Loucy (cell line): ENCODE data around the gene PCDH10.

ENCODE experiments used
- H2AFZ ChIP-seq: fragments of 200-600 bp; sonication (generic); 2 replicates; pipeline ENCODE4 v1.6.0; 2016; ENCODE audit warnings: antibody characterized with exemption, mild to moderate bottlenecking, low read length, moderate library complexity
- H3F3A ChIP-seq: fragments of 200-600 bp; 2 replicates; pipeline ENCODE4 v1.6.0; 2016; ENCODE audit warnings: antibody characterized with exemption, low read depth, mild to moderate bottlenecking
- H3K27me3 ChIP-seq: fragments of 200-600 bp; sonication (generic); 2 replicates; pipeline ENCODE4 v1.6.1; 2014; ENCODE audit warnings: low read length, mild to moderate bottlenecking; ENCODE audit not compliant: insufficient read depth, poor library complexity, severe bottlenecking
- H3K36me3 ChIP-seq: fragments of 200-600 bp; sonication (generic); 2 replicates; pipeline ENCODE4 v1.6.1; 2016; ENCODE audit warnings: low read length; ENCODE audit not compliant: insufficient read depth
- H3K4me1 ChIP-seq: fragments of 200-600 bp; sonication (generic); 2 replicates; pipeline ENCODE4 v1.5.1; 2014; ENCODE audit warnings: low read length, mild to moderate bottlenecking; ENCODE audit not compliant: insufficient read depth, poor library complexity, severe bottlenecking
- H3K4me2 ChIP-seq: fragments of 200-600 bp; sonication (generic); 2 replicates; pipeline ENCODE4 v1.6.0; 2014; ENCODE audit warnings: antibody characterized with exemption, low read length, low read depth, mild to moderate bottlenecking; ENCODE audit not compliant: poor library complexity, severe bottlenecking
- H3K4me3 ChIP-seq: fragments of 200-600 bp; sonication (generic); 2 replicates; pipeline ENCODE4 v1.5.1; 2014; ENCODE audit warnings: low read length, mild to moderate bottlenecking, mixed read lengths; ENCODE audit not compliant: poor library complexity, severe bottlenecking
- H3K79me2 ChIP-seq: fragments of 200-600 bp; sonication (generic); 2 replicates; pipeline ENCODE4 v1.6.1; 2014; ENCODE audit warnings: low read length; ENCODE audit not compliant: insufficient read depth
- H3K9ac ChIP-seq: fragments of 200-600 bp; sonication (generic); 2 replicates; pipeline ENCODE4 v1.6.0; 2014; ENCODE audit warnings: mild to moderate bottlenecking, low read depth, low read length, moderate library complexity; ENCODE audit not compliant: poor library complexity, severe bottlenecking
- H3K9me2 ChIP-seq: fragments of 200-600 bp; sonication (generic); replicated peaks from 2 replicates; pipeline ENCODE4 v1.6.1; 2016; ENCODE audit warnings: low read depth, low read length, mixed read lengths
- H3K9me3 ChIP-seq: fragments of 200-600 bp; sonication (generic); 2 replicates; pipeline ENCODE4 v1.6.1; 2014; ENCODE audit warnings: mild to moderate bottlenecking, antibody characterized with exemption, low read length, low read depth; ENCODE audit not compliant: insufficient read depth
- H4K20me1 ChIP-seq: fragments of 200-600 bp; sonication (generic); 2 replicates; pipeline ENCODE4 v1.6.0; 2014; ENCODE audit warnings: antibody characterized with exemption, low read length, mild to moderate bottlenecking; ENCODE audit not compliant: insufficient read depth, poor library complexity, severe bottlenecking
- CTCF ChIP-seq: fragments of 200-600 bp; sonication (generic); conservative IDR thresholded peaks from 2 replicates; pipeline ENCODE4 v1.5.1; 2014; ENCODE audit warnings: mild to moderate bottlenecking, antibody characterized with exemption, low read length
- EZH2phosphoT487 ChIP-seq: fragments of 200-600 bp; IDR thresholded peaks from 2 replicates; pipeline ENCODE4 v1.6.1; 2018; ENCODE audit warnings: antibody characterized with exemption, mild to moderate bottlenecking, moderate library complexity, borderline replicate concordance

Gene PCDH10

GRCh38 chr4:133152330-133152821, 3.3 kb downstream of the PCDH10 start:
- no peaks in the 10 kb centered on the region for H3K27me3 ChIP-seq
- H3K9me2 ChIP-seq = no peaks in the 10 kb centered on the region
- H3K9ac ChIP-seq = no peak overlapping the region
- TF ChIP-seq CTCF (no peak), EZH2phosphoT487 (no peak)
- H3K36me3 ChIP-seq = no peaks in the 10 kb centered on the region
- H3K4me2 ChIP-seq = no peak overlapping the region
- no peaks in the 10 kb centered on the region for H3K79me2 ChIP-seq
- H3K9me3 ChIP-seq = no peaks in the 10 kb centered on the region; the same call in 1 of the 2 replicates
- H3F3A ChIP-seq = no peaks in the 10 kb centered on the region
- no peak overlapping the region for H2AFZ ChIP-seq
- no peaks in the 10 kb centered on the region for H4K20me1 ChIP-seq
- no peak overlapping the region for H3K4me3 ChIP-seq
- peaks cover 18% of the 10 kb centered on the region for H3K4me1 ChIP-seq

GRCh38 chr4:133152831-133153481, 3.9 kb downstream of the PCDH10 start:
- Histone ChIP-seq H3K36me3 (no peaks in the 10 kb centered on the region), H3K9me3 (no peaks in the 10 kb centered on the region; the same call in 1 of the 2 replicates), H3K79me2 (no peaks in the 10 kb centered on the region), H3K4me1 (peaks cover 15% of the 10 kb centered on the region), H3K27me3 (no peaks in the 10 kb centered on the region), H3K9ac (no peak overlapping the region), H3K4me3 (no peak overlapping the region), H3F3A (no peaks in the 10 kb centered on the region), H3K4me2 (no peak overlapping the region), H2AFZ (no peak overlapping the region), H3K9me2 (no peaks in the 10 kb centered on the region), H4K20me1 (no peaks in the 10 kb centered on the region)
- no peak for TF ChIP-seq CTCF
- no peak for TF ChIP-seq EZH2phosphoT487

GRCh38 chr4:133154725-133155124, 5.6 kb downstream of the PCDH10 start:
- Histone ChIP-seq H4K20me1 (no peaks in the 10 kb centered on the region), H3K9ac (no peak overlapping the region), H3K79me2 (no peaks in the 10 kb centered on the region), H3K36me3 (no peaks in the 10 kb centered on the region), H3K4me1 (peaks cover 15% of the 10 kb centered on the region), H3K9me2 (no peaks in the 10 kb centered on the region), H3K4me3 (no peak overlapping the region), H3K27me3 (no peaks in the 10 kb centered on the region), H3K4me2 (no peak overlapping the region), H3K9me3 (no peaks in the 10 kb centered on the region; the same call in 1 of the 2 replicates), H2AFZ (no peak overlapping the region), H3F3A (no peaks in the 10 kb centered on the region)
- no peak for TF ChIP-seq EZH2phosphoT487
- peak; percentile 82 for TF ChIP-seq CTCF
